GM04503 (cell line): ENCODE measurements around the gene C1S.
"Not testable (repeated sequence)": the region's sequence is repeated elsewhere in the genome, so short reads cannot be mapped to it uniquely, and the experiment has no call there.

Experiments
- DNase-seq: peaks from one replicate; pipeline ENCODE4 v3.0.0-alpha.2; 2012; ENCODE audit warnings: low read depth

The C1S gene

GRCh38 chr12:7060353-7060954 is at the start of gene C1S:
C1S (plus strand) TSS chr12:7060718; CDS start chr12:7061913, 1,195 bp downstream.
- DNase-seq = peak; percentile 97

- DNase-seq = not testable (repeated sequence)
These were observed 49.1 kb upstream of the C1S start for GRCh38 chr12:7011398-7011797.

GRCh38 chr12:7012024-7012607 is 48.4 kb upstream of the C1S start:
- DNase-seq = no peak

GRCh38 chr12:7013101-7013500 is 47.4 kb upstream of the C1S start:
- no peak for DNase-seq

- DNase-seq = no peak
These were observed 44.8 kb upstream of the C1S start for GRCh38 chr12:7015555-7016370.

GRCh38 chr12:7016958-7017571 is 43.5 kb upstream of the C1S start:
- no peak for DNase-seq

GRCh38 chr12:7017870-7018349 is 42.6 kb upstream of the C1S start:
- no peak for DNase-seq

GRCh38 chr12:7018350-7019042 is 42.0 kb upstream of the C1S start, which contains the start of gene LPCAT3:
LPCAT3 (minus strand) TSS chr12:7018476; CDS start chr12:7018424, 52 bp downstream.
- DNase-seq = peak; percentile 61

GRCh38 chr12:7019043-7019569 is 41.4 kb upstream of the C1S start:
- DNase-seq = no peak

GRCh38 chr12:7021956-7022355 is 38.6 kb upstream of the C1S start:
- DNase-seq = no peak

- DNase-seq = no peak
These were observed 37.4 kb upstream of the C1S start for GRCh38 chr12:7023114-7023513.

- DNase-seq = no peak
These were observed 33.7 kb upstream of the C1S start for GRCh38 chr12:7026854-7027253.

GRCh38 chr12:7031306-7031705 is 29.2 kb upstream of the C1S start:
- no peak for DNase-seq

- DNase-seq = no peak
These were observed 27.5 kb upstream of the C1S start for GRCh38 chr12:7032990-7033389.

- DNase-seq = no peak
These were observed 26.1 kb upstream of the C1S start for GRCh38 chr12:7034464-7034863.

GRCh38 chr12:7035463-7035862 is 25.1 kb upstream of the C1S start:
- DNase-seq = no peak

- DNase-seq = not testable (repeated sequence)
These were observed 23.1 kb upstream of the C1S start for GRCh38 chr12:7037411-7037810.

GRCh38 chr12:7038591-7038990 is 21.9 kb upstream of the C1S start:
- DNase-seq = no peak

GRCh38 chr12:7039403-7039802 is 21.1 kb upstream of the C1S start:
- DNase-seq = no peak

- DNase-seq = peak; percentile 17
These were observed 17.7 kb upstream of the C1S start for GRCh38 chr12:7042842-7043241.

GRCh38 chr12:7045913-7046312 is 14.6 kb upstream of the C1S start:
- no peak for DNase-seq
